GM10266 (cell line): ENCODE results near the gene RND2.
"Not testable (repeated sequence)": the region's sequence is repeated elsewhere in the genome, so short reads cannot be mapped to it uniquely, and the experiment has no call there.

Experiments
- DNase-seq: peaks from one replicate; pipeline ENCODE4 v3.0.0; 2012; ENCODE audit errors: extremely low spot score
- TF ChIP-seq, protein P1 (sequence below): IDR thresholded peaks from 2 replicates; pipeline ENCODE4 v1.5.1; 2012; ENCODE audit warnings: mild to moderate bottlenecking, low read depth; ENCODE audit not compliant: control insufficient read depth, insufficient read depth; ENCODE audit errors: missing control alignments

The RND2 gene

DNA sequence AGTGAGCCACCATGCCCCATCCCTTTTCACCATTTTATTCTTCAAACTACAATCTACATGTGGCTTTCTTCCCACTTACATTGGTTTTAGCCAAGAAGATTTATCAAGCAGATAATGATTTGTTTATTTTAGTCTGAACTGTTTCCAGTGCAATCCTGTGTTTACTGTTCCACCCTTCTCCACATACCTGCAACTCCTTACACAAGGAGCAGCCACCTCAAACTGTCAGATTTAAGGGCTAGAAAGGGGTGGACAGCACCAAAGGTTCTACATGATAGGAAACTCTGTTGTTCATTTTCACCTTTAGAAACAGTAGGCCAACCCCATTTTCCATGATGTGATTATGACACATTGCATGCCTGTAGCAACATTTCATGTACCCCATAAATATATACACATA lies 42.8 kb upstream of the RND2 start:
- DNase-seq: no peak
- TF ChIP-seq, protein P1, sequence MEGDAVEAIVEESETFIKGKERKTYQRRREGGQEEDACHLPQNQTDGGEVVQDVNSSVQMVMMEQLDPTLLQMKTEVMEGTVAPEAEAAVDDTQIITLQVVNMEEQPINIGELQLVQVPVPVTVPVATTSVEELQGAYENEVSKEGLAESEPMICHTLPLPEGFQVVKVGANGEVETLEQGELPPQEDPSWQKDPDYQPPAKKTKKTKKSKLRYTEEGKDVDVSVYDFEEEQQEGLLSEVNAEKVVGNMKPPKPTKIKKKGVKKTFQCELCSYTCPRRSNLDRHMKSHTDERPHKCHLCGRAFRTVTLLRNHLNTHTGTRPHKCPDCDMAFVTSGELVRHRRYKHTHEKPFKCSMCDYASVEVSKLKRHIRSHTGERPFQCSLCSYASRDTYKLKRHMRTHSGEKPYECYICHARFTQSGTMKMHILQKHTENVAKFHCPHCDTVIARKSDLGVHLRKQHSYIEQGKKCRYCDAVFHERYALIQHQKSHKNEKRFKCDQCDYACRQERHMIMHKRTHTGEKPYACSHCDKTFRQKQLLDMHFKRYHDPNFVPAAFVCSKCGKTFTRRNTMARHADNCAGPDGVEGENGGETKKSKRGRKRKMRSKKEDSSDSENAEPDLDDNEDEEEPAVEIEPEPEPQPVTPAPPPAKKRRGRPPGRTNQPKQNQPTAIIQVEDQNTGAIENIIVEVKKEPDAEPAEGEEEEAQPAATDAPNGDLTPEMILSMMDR: no peak

DNA sequence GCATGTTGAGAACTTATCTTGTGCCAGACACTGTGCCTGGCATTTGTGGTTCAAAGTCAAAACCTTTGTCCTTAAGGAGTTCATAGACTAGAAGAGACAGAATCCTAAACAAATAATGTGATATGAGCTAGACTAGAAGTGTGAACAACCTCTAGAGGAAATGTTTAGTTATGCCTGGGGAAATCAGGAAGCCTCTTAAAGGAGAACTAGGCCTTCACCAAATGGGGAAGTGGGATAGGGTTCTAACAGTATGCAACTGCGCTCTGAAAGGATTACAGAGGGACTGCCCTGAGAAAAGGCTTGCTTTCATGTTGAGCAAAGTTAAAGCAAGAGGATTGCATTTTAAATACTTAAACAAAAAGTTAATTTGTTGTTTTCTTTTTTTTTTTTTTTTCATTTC lies 39.8 kb upstream of the RND2 start:
- peak; percentile 67 for DNase-seq

DNA sequence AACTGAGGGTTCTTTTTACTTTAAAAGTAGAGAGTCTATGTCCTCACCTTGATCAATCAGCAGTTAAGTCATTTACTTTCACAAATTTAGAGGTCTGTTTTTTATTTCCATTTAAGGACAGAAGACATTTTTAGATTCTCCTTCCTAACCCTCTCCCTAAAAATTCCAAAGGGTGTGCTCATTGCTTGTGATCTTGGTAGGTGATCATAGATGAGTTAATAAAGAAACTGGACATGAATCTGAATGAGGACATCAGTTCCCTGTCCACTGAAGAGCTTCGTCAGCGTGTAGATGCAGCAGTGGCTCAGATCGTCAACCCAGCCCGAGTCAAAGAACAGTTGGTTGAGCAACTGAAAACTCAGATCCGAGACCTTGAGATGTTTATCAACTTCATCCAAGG lies 35.9 kb upstream of the RND2 start:
- TF ChIP-seq, protein P1: no peak
- no peak for DNase-seq

More for the DNA sequence above, 39.8 kb upstream of the RND2 start:
- TF ChIP-seq, protein P1: no peak

DNA sequence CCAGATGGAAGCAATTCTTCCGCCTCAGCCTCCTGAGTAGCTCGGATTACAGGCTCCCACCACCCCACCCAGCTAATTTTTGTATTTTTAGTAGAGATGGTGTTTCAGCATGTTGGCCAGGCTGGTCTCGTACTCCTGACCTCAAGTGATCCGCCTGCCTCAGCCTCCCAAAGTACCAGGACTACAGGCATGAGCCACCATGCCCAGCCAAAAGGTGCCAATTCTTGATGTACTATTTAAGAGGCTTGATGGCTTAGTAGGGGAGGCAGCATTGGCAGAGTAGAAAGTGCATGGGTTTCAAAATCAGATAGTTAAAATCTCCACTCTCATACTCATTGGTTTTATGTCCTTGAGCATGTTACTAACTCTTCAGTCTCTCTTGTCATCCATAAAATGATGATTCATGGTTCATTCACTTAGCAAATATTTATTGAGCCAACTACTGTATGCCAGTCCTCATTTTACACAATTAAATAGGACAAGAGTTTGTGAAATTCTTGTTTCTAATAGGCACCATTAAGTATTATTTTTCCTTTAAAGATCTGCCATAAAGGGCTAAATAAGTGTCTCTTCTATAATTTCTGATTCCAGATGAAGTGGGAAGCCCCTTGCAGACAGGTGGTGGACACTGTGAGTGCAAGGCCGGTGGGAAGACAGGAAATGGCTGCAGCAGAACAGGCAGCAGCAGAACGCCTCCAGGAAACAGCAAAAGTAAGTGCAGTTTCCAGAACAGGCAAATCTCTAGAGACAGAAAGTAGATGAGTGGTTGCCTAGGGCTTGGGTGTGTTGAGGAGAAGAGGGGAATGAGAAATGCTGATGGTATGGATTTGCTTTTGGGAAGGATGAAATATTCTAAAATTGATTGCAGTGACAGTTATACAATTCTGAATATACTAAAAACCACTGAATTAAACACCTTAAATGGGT lies 35.0 kb upstream of the RND2 start:
- TF ChIP-seq, protein P1: no peak
- no peak for DNase-seq

DNA sequence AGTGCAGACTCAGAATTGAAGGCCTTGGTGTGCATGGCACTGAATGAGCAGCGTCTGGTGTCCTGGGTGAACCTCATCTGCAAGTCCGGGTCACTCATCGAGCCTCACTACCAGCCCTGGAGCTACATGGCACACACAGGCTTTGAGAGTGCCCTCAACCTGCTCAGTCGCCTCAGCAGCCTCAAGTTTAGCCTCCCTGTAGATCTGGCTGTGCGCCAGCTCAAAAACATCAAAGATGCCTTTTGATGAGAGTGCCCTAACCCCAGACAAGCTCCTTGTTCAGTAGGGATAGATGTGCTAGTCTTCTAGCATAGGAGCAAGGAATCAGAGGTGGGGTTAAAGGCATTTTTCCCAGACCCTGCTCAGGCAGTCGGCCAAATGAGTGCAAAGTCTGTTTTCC lies 33.6 kb upstream of the RND2 start:
- no peak for DNase-seq

DNA sequence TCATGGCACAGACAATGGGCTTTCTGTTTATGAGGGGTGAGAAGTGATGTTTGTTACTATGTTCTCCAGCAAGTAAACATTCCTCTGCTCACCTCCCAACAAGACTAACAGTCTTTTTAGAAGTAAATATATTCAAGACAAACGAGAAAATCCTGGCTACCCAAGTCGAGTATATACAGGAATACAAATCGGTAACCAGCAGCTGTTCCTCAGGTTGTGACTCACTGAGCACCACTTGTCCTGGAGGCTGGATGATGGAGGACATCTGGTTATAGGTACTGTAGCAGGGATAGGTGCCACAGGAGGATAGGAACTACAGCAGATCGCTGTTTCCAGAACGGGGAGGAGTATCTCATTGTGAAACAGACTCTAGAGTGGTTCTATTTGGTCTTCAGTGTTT lies 32.2 kb upstream of the RND2 start:
- TF ChIP-seq, protein P1: no peak
- no peak for DNase-seq

More for the DNA sequence above, 33.6 kb upstream of the RND2 start:
- TF ChIP-seq, protein P1: no peak

DNA sequence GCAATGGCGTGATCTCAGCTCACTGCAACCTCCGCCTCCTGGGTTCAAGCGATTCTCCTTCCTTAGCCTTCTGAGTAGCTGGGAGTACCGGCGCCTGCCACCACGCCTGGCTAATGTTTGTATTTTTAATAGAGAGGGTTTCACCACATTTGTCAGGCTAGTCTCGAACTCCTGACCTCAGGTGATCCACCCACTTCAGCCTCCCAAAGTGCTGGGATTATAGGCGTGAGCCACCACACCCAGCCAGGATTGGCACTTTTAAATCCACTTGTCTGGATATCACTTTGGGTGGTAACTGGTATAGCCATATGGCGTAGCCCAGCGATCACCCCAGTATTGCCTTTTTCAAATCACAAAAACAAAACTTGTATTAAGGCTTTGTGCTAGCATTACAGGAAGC lies 31.1 kb upstream of the RND2 start:
- not testable (repeated sequence) for DNase-seq

DNA sequence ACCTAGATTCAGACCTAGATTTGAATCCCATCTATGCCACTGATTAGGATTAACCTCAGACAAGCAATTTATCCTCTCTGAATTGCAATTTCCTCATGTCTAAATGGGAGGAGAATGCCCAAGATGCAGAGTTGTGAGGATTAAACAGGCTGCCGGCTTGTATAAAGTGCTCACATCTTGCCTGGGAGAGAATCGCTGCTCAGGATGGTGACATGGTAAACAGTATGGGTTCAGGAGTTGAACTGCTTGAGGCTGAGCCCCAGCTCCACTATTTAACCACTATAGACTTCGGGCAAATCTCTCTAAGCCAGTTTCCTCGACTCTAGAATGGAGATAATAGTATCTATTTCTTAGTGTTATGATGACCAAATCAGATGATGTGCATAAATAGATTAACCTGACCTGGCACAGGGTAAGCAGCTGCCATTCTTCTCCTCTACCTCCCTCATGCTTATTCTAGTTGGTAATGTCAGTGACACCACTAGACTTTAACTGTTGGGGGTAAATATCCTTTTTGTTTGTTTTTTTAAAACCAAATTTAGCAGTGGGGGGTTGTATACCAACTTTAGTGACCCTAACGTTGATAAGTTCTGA lies 27.5 kb upstream of the RND2 start:
- DNase-seq: no peak
- TF ChIP-seq, protein P1: no peak
